ENCODE measurements around the gene ULBP3.
"Not testable (repeated sequence)": the region's sequence is repeated elsewhere in the genome, so short reads cannot be mapped to it uniquely, and the experiment has no call there.

The ULBP3 gene

DNA sequence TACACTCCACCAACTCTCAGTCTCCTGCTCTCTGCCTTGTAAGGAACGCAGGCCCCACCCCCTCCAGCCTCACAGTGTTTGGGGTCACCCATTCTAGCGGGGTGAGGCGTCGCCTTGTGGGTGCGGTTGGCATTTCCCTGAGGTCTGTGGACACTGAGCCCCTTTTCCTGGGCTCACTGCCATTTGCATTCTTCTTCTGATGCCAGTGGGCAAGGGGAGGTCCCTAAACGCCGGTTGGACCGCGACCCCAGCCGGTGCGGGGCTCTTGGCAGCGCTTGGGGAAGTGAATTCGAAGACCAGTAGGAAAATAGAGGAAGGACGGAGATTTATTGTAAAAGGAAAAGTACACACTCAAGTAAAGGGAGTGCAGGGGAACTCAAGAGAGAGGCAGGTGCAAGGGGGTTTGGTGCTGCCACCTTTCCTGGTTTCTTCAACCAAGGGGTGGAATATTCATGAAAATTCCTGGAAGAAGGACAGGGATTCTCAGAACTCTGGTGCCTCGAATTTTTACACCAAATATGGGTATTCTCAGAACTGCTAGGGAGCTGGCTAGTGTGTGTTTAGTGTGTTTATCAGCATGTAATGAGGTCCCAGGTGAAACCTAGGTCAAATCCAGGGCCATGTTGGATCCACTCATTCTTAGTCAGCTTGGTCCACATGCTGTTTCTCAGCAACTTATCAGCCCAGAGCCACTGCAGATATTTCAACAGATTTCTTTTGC, 53.5 kb downstream of the ULBP3 start:
- DNase-seq (ENCODE audit: low read depth): not testable (repeated sequence)

DNA sequence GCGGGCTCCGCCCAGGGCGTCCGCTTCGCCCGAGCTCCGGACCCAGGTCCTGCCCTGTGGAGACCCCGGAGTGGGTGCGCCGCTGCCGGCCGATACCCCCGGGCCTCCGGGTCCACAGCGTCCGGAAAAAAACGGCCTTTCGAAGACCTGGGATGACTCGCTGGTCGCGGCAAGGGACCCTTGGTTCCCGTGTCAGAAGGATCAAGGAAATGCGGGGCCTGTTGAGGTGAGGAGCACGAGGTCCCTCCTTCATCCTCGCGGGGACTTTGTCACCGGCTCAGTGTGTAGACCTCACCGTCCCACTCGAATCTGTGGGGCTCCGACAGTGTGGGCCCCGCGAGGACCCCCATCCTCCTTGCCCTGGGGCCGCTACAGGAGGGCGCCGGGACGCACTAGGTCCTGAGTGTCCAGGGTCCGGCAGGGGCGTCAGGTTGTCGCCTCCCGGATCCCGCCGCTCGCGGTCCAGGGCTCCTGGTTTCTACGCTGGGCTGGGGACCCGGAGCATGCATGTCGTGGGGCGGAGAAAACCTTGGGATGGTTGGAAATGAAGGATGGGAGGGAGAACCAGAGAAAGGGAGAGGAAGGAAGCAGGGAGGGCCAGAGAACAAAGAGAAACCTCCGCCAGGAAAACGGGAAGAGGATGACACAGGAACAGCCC, 54.2 kb downstream of the ULBP3 start:
- DNase-seq (ENCODE audit: low read depth): not testable (repeated sequence)

DNA sequence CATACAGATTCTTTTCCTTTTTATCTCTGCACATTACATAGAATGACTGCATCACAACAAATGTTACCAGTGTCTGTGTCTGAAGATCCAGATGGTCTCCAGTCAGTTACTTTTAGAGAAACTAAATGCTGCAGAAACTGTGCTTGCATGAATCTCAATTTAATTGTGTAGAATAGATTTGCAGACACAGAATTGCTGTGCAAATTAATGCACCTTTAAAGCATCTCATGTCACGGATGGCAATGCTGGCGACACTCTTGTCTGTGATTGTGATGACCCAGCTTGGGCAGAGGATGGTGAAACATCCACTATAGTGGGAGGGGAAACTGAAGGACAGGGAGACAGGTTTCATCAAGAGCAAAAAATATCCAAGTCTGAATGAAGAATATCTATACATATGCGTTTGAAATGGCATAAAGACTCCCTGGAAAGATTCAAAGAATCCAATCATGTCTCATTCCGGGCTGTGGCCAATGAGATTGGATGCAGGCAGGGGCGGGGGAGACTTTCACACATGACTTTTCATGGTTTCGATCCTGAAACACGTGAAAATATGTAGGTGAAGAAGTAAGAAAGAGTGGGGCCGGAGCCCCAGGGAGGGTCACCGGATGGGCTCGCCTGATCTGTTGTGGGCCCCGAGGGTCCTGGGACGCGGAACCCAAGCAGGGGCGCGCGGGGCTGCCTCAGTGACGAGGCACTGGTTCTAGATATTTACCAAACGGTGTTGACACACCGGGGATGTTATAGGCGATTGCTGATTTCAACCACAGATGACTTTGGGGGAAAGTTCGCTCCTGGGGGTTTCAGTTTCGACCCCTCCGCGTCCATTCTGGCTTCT, 54.9 kb downstream of the ULBP3 start:
- DNase-seq (ENCODE audit: low read depth): not testable (repeated sequence)

DNA sequence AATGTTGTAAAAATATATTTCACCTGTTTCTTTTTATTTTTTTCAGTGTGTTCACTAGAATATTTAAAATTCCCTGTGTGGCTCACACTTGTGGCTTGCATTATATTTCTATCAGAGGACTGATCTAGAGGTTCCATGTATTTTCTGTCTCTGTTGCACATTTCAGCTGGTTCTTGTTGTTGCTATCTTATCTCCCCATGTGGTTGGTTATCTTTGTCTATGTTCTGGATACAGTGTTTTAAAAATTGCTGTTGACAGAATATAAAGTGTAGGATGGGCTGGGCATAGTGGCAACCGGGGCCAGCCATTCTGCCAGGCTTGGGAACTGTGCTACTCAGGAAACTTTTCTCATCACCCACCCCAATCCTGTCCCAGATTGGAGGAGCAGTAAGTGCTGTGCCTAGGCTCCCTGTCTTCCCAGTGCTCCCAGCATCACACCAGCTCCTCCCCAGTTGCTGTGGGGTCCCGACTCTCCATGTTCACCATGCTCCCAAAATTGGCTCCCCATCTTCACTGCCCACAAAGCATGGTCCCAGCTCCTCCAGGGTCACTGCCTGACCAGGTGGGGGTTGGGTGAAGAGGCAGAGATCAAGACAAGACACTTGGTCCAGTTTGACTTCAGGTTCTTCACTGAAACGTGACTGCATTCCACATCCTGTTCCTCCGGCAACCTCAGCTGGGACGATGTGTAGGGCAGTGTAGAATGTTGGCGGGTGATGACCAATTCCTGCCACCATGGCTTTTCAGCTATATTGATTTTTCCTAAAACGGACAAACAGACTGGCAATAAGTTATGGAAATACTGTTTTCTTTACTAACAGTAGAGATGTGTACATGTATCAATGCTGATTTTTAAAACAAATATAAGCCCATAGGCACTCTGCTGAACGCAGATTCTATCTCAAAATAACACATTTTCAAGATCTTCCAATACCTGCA, 55.8 kb downstream of the ULBP3 start:
- DNase-seq (ENCODE audit: low read depth): peak; percentile 18

Data from amniotic epithelial cell (primary cell).